Measurements from ENCODE around the gene HTR2A.

HTR2A gene

DNA sequence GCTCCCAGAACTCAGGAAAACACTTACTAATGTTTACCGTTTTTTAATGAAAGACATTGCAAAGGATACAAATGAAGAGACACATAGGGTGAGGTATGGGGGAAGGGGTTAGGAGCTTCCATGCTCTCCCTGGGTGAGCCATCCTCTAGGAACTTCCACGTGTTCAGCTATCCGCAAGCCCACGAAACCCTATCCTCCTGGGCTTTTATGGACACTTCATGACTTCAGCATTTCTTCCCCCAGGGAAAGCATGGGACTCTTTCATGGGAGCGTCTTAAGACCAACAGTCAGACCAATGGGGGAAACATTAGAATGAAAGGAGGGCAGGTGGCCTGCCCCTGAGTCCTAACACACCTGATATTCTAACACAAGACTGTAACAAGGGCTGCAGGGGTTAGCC, 93.3 kb downstream of the HTR2A start:
- DNase-seq: no peak

- DNase-seq: no peak
These were observed 95.0 kb downstream of the HTR2A start for GRCh38 chr13:46801858-46802257.

- peak; percentile 21 for DNase-seq
These were observed 97.7 kb downstream of the HTR2A start for GRCh38 chr13:46799139-46799538.

- DNase-seq: no peak
These were observed 99.2 kb downstream of the HTR2A start for GRCh38 chr13:46797501-46798237.

- DNase-seq: peak; percentile 68
These were observed 100.1 kb downstream of the HTR2A start, which contains the start of gene ESD for GRCh38 chr13:46796515-46797474. ESD (minus strand) TSS chr13:46797161; CDS start chr13:46791413, 5,748 bp downstream.

DNA sequence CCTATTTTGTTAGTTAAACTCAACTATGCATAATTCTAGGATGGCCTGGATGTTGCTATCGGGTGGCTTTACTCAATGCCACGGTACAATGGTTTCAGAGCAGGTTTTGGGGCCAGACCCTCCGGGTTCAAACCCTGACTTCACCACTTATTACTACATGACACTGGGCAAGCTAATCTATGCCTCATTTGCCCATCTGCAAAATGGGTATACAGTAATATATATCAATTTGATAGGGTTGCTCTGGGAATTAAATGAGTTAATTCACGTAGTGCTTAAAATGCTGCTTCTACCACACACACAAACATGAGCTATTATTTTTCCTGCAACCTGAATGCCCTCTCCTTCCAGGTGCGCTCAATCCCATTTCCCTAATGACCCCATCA, 100.7 kb downstream of the HTR2A start:
- no peak for DNase-seq

GRCh38 chr13:46795321-46795720, 101.5 kb downstream of the HTR2A start:
- no peak for DNase-seq

- DNase-seq: no peak
These were observed 113.3 kb downstream of the HTR2A start for GRCh38 chr13:46783504-46783903.

GRCh38 chr13:46782691-46783090, 114.2 kb downstream of the HTR2A start:
- DNase-seq: no peak

- no peak for DNase-seq
These were observed 114.8 kb downstream of the HTR2A start for GRCh38 chr13:46782066-46782465.
